HG03095 (cell line): ENCODE results near the gene STK17A.
"Not testable (repeated sequence)": the region's sequence is repeated elsewhere in the genome, so short reads cannot be mapped to it uniquely, and the experiment has no call there.

Source experiments
- ATAC-seq: cut with Tn5 transposase; IDR thresholded peaks from one replicate; pipeline ENCODE4 v1.9.1; 2021; ENCODE audit warnings: moderate library complexity; ENCODE audit not compliant: unreplicated experiment

Gene STK17A

DNA sequence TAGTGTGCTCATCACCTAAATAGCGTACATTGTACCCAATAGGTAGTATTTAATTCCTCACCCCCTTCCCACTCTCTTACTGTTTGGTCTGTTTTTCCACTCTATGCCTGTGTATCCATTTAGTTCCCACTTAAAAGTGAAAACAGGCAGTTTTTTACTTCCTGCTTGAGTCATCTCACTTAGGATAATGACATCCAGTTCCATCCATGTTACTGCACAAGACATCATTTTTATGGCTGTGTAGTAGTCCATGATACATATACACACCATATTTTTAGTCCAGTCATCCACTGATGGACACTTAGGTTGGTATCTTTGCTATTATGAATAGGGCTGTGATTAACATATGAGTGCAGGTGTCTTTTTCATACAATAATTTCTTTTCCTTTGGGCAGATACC, 10.1 kb downstream of the STK17A start:
- no peak for ATAC-seq

DNA sequence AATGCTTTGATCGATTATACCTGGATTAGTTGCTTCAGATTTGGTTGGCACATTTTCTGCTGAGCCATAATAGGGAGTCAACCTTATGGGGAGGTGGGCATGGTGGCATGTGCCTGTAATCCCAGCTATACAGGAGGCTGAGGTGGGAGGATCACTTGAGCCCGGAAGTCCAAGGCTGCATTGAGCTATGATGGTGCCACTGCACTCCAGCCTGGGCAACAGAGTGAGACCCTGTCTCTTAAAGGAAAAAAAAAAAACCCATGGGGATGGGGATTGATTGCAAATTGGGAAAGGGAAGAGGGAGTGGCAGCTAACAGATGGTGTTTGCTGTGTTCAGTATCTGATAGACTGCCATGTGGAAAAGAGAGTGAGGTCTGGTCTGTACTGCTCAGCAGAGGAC, 11.1 kb downstream of the STK17A start:
- no peak for ATAC-seq

DNA sequence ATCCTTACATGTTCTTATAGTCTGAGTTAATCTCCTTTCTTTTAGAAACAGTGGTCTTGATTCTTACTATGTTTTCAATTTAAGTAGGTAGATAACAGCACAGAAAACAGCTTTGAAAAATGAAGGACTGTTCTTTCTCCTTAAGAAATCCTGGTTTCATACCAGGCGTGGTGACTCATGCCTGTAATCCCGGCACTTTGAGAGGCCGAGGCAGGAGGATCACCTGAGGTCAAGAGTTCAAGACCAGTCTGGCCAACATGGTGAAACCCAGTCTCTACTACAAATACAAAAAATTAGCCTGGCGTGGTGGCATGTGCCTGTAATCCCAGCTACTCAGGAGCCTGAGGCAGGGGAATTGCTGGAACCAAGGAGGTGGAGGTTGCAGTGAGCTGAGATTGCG, 13.5 kb downstream of the STK17A start:
- ATAC-seq, result not testable (repeated sequence)

DNA sequence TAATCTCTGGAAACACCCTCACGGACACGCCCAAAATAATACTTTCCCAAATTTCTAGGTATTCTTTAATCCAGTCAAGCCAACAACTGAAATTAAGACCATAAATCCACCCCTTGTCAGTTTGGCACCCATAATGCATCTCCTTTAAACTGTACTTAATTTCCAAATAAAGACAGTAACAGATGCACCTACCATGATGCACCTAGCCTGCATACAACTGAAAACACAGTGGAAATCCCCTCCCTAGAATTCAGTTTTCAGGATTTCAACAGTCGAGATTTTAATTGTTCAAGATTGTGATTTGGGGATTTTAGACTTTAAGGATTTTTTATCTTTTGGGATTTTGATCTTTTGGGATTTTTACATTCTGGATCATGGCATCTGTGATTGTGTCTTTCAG, 17.1 kb downstream of the STK17A start:
- ATAC-seq, result no peak

DNA sequence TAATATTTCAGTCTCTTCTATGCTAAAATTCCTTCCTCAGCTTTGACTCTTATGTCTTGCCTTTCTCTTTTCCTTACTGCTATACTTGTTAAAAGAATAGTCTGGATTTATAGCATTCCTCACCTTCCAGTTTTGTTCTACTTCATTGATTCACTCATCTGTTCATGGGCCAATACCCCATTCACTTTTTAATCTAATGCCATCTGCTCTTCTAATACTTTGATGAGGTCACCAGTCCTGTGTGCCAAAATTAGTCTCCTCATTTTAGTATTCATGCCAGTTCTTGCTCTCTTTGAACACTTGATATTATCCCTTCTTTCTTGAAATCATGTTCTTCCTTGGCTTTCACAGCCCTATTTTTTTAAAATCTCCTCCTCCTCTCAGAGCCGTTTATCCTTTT, 19.3 kb downstream of the STK17A start:
- ATAC-seq, result no peak

DNA sequence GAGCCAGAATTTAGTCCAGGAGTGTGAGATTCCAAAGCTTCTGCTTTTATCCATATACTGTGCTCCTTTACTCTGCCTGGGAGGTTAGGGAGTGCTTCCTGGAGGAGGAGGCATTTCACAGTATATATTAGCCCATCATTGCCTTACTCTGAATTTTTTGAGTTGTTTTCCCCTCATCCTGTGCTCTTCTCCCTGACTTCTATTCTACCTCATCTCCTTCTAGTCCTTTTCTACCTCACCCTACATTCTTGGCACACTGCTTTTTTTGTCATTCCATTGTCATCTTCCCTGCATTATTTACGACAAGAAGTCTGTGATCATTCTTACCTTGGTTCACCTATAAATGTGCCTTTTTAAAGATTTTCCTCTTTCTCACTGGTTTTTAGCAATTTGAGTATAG, 21.3 kb downstream of the STK17A start:
- ATAC-seq, result no peak

DNA sequence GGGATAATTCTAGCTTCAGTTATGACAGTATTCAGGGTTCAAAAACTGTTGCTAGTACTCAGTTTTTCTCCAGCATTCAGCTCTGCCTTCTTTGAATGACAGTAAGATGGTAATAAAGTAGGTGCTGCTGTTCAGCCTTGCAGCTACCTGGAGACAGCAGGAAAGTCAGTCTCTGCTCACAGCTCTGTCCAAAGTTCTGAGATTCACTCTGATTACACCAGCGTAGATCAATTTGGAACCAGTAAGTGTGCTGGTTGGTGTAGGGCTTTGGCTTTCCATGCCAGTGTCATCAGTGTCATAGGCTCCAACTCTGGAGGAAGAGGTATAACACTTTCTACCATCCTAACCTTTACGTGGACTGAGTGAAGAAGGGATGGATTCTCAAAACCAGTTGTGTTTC, 26.2 kb downstream of the STK17A start:
- no peak for ATAC-seq

DNA sequence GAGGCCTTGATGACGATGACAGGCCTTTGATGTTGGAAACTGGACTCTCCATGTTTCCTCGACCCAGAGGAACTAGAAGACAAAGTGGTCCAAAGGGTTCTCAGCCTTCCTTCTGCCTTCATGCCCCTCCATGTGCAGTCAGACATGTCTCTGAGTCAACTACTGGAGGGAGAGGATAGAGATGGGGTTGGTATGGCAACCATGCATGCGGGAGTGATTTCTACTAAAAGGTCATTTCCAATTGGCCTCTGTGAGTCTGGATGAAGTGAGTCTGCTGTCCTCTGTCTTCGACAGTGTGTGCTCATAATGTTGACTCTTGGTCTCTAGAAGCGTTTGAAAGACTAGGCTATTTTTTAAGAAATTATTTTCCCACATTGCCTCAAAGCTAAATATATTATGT, 29.2 kb downstream of the STK17A start:
- ATAC-seq, result no peak

DNA sequence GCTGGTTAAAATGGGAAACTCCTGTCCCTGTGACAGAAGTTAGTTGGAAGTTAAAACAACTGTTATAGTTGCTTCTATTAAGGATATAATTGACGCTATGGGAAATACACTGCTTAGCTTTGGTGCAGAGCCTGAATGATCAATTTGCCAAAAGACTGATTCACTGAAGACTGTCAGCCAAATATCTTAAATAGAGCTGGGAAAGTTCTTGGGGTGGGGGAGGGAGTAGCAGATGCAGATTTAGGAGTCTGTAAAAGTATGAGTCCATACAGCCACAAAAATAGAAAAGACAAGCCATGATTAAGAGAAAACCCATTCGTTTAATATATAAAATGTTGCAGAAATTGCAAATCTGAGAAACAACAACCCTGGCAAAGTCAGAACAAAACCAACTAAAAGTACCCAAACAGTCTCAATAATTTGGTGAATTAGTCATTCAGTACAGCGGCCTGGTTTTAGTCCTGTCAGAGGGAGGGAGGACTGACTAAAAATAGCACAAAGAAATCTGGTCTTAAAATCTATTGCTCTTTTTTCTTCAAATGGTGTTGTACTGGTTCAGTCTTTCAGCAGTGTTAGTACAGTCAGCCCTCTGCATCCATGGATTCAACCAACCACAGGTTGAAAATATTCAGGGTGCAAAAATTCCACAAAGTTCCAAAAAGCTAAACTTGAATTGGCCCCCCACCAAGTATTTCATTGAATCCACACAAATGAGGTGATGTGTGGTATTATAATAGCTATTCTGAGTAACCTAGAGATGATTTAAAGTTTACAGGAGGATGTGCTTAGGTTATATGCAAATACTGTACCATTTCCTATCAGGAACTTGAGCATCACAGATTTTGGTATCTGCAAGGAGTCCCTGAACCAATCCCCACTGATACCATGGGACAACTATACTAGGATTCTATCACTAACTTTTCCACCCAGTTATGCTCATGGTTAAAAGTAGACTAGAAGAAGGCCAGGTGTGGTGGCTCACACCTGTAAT, 30.0 kb downstream of the STK17A start:
- peak; percentile 66 for ATAC-seq

DNA sequence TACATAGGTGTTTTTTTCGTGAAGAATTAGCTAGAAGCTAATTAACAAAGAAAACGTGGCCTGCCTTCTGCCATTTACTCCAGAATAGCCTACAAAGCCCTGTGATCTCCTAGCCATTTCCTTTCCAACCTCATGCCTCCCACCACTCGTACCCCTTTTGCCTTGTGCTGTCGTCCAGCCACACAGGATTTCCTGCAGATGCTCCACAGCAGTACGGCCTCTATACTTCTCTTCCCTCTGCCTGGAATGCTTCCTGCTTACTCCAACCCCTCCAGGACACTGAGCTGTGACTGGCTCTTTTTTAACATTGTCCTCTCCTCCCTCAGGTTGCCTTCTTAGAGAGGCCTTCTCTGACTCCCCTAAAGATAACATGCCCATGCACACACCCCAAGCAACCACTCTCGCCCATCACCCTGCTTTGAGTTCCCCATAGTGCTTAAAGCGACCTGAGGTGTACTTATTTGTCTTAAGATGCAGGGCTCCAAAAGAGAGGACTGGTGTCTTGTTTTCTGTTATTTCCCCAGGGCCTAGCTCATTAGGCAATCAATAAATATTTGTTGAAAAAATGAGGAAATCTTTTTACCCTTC, 32.7 kb downstream of the STK17A start:
- no peak for ATAC-seq

DNA sequence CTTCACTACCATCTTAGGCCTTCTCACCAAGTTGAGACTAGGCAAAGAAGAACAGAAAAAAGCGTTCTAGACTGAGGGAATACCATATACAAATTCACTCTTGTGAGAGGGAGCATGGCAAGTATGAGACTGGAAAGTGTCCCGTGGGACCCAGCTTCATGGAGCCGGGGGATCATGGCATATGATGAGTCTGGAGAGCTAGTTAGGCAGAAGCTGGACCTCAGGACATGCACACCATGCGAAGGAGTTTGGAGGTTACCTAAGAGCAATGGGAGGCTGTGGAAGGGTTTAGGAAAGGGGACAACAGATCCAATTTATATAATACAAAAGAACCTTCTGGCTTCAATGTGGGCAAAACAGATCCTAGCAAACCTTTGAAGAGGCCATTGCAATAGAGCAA, 34.1 kb downstream of the STK17A start:
- no peak for ATAC-seq

DNA sequence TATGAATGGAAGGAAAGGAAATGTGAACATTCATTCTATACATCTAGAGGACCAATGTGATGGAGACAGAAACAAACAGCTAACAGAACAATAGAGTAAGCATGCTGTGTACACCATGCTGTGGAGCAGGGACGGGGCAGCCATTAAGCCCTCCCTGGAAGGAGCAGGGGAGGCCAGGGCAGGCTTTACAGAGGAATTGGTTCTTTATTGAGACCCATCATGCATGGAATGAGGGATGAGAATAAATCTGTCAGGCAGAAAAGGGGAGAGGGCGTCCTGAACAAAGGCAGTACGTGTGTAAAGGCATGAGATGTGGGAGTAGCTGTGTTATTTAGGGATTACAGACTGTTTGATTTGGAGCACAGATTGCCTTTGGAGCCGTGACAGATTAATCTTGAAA, 35.2 kb downstream of the STK17A start:
- ATAC-seq, result no peak

DNA sequence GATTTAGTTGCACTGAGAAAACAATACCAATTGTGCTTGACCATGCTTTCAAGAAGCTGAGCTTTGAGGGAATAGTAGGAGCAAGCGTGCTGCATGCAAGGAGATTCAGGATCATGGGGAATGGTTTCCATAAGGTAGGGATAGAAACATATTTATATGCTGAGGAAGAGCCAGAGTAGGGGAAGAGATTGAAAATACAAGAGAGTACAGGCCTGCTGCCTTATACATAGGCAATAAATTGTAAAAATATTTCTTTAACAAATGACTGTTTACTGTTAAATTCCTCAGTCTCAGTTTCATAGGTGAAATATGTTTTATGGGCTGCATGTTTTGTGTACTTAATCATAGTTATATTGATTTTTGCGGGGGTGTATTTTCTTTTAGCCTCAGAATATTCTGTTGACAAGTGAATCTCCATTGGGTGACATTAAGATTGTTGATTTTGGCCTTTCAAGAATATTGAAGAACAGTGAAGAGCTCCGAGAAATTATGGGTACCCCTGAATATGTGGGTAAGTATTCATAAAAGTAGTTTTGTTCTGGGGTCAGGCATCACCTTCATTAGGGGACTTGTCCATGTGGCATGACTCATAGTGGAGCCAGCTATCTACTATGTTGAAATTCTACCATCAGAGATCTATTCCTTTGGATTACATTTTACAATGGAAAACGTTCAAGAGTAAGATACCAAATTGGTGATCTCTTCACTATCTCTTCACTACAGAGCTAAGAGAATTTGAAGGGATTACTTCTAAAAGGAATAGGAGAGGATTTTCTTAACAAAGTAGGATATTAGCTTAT, 36.5 kb downstream of the STK17A start:
- no peak for ATAC-seq

DNA sequence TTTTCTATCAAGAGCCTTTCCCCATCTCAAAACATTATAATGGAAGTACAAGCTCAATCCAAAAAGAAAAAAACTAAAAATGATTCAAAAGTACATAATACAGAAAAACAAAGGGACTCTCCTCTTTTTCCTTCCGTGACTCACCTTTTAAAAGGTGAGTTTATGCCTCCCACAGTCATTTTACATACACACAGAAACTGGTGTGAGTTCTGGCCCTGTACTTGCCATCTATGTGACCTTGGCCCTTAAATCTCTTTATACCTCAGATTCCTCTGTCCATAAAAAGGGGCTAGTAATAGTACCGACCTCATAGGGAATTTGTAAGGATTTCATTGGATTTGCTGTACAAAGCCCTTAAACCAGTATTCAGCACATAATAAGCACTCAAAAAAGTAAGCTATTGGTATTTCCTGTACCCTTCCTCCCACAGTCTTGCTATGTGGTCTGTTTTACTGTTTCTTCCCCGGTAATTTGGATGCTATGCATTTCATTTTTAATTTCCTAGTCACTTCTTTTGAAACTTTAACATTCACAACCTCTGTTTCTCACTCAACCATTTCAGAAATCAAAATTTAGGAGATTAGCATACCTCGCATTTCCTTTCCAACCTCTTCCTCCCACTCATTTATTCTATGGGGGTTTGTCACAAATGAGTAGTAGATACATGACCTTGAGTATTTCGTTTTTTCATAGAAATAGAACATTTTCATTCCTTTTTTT, 39.0 kb downstream of the STK17A start:
- ATAC-seq, result no peak

DNA sequence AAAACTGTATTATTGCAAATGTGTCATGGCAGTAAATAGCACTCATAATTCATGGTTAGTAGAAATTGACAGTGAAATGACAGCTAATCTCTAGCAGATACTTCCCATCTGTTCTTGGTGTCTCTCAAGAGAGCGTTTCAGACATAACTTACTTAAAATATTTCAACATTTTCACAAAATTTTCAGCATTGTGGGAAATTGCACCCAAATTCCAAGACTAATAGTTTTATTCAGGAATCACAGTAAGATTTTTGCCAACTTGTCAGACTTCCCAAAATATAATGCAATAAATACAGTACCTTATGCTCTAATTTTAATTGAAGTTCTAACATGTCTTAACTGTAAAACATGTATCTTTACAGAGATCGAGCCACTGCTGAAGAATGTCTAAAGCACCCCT, 41.2 kb downstream of the STK17A start:
- ATAC-seq, result no peak

DNA sequence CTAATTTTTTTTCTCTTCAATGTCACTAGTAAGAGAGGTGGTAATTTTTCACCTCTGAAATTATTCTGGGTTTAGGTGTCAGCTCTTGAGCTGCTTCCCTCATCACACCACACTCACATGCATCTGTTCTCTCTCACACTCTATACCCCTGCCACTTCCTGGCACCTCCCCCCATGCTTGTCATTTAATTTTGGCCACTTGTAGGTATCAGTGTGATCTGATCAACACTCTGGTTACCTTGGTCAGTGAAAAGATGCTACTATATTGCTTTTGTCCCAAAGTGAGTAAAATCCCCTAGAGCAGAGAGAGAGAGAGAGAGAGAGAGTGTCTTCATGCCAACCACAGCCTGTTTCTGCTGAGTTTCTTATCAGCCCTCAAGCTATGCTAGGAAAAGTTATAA, 42.5 kb downstream of the STK17A start:
- no peak for ATAC-seq

DNA sequence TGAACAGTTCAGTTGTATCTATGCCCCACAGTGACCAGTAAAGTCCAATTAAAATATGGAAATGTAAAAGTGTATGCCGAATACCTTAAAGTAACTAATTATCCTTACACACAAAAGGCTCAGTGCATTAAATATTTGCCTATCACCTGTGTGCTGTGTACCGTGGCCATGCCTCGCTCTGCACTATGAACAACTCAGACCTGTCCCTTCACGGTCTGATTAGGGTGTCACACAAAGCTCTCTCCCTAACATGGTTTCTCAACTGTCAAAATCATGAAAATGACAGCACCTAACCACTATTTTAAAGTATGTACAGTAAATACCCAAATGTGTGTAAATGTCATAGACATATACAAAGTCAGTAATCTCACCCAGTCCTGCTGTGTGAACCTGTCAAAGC, 43.1 kb downstream of the STK17A start:
- ATAC-seq, result no peak

DNA sequence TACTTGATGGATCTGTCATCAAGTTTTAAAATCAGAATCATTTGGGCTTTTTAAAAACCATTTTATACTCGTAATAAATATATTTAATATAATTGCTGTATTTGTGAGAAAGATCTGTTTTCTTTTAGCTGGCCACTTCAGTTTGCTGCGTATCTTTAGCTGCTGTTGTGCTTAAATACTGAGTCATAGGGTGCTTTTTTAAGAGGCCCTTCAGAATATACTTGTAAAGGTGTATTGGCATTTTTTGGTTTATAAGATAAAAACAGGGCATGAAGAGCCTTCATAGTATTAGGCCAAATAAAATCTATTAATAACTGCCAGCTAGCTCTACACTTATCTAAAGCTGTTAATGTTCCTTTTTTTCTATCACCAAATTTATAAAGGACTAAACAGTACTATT, 43.8 kb downstream of the STK17A start:
- no peak for ATAC-seq

DNA sequence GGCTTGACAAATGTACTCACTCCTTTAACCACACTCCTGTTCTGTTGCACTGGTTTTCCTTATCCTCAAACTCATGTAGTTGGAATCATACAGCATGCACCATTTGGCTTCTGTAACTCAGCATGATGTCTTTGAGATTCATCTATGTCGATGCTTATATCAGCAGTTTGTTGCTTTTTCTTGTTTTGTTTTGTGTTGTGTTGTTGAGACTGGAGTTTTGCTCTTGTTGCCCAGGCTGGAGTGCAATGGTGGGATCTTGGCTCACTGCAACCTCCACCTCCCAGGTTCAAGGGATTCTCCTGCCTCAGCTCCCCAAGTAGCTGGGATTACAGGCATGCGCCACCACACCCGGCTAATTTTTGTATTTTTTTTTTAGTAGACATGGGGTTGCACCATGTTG, 44.9 kb downstream of the STK17A start:
- ATAC-seq, result not testable (repeated sequence)

DNA sequence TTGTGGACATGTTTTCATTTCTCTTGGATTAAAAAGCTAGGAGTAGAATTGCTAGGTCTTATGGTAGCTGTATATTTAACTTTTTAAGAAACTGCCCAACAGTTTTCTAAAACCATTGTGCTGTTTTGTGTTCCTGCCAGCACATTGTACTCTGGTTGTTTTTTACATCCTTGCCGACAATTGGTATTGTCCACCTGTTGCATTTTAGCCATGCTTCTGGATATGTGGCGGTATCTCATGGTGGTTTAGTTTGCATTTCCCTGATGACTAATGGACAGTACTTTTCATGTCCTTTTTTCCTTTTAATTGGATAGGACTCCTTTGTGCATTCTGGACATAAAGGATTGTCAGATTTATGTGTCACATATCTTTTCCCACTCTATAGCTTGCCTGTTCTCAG, 45.5 kb downstream of the STK17A start:
- no peak for ATAC-seq

DNA sequence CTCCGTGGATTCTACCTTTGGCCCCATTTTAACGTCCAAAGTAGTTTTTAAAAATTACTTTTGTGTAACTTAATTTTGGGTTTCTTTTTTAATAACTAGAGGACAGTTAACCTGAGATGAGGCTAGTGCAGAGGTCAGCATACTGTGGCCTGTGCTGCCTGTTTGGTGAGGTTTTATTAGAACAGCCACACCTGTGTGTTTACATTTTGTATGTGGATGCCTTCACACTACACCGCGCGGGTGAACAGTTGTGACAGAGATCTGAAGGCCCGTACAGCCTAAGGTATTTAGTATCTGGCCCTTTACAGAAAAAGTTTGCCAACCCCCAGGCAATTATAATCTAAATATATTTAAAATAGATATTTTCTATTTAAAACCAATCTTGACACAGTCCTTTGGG, 46.9 kb downstream of the STK17A start:
- no peak for ATAC-seq
